ENCODE data around the gene FSD1.

Gene FSD1

GRCh38 chr19:4297901-4298809 is 6.2 kb upstream of the FSD1 start:
- Histone ChIP-seq H3K36me3 (ENCODE audit: insufficient read depth, low read length) (no peaks in the 10 kb centered on the region), H3K27ac (ENCODE audit: low read length) (no peak overlapping the region), H4K20me1 (ENCODE audit: insufficient read depth, low read length) (0 out of 2 replicates have a peak, but pooled peaks cover 6% of the 10 kb centered on the region), H3K4me1 (ENCODE audit: insufficient read depth, low read length) (peaks cover 29% of the 10 kb centered on the region), H3K27me3 (ENCODE audit: insufficient read depth, low read length, poor library complexity) (no peaks in the 10 kb centered on the region), H3K79me2 (ENCODE audit: insufficient read depth, low read length) (no peaks in the 10 kb centered on the region), H3K4me2 (ENCODE audit: insufficient read depth, low read length) (no peak overlapping the region), H3K9me3 (ENCODE audit: insufficient read depth, low read length, severe bottlenecking) (no peaks in the 10 kb centered on the region), H3K4me3 (ENCODE audit: low read depth in 1 of 2, low read length in 2 of 2) (no peak overlapping the region), H3K9ac (ENCODE audit: low read depth, low read length) (no peak overlapping the region), H2AFZ (ENCODE audit: low read depth, low read length) (no peak overlapping the region)
- no peak for ATAC-seq (ENCODE audit: insufficient read depth, low read depth)
- no peak for DNase-seq
- TF ChIP-seq CTCF (IDR thresholded peaks at IDR 0.05; ENCODE audit: borderline replicate concordance, extremely low read depth, low read length, poor library complexity, severe bottlenecking): no peak
- no peak for TF ChIP-seq EZH2 (IDR thresholded peaks at IDR 0.05; ENCODE audit: borderline replicate concordance, low read depth, low read length, severe bottlenecking)

DNA sequence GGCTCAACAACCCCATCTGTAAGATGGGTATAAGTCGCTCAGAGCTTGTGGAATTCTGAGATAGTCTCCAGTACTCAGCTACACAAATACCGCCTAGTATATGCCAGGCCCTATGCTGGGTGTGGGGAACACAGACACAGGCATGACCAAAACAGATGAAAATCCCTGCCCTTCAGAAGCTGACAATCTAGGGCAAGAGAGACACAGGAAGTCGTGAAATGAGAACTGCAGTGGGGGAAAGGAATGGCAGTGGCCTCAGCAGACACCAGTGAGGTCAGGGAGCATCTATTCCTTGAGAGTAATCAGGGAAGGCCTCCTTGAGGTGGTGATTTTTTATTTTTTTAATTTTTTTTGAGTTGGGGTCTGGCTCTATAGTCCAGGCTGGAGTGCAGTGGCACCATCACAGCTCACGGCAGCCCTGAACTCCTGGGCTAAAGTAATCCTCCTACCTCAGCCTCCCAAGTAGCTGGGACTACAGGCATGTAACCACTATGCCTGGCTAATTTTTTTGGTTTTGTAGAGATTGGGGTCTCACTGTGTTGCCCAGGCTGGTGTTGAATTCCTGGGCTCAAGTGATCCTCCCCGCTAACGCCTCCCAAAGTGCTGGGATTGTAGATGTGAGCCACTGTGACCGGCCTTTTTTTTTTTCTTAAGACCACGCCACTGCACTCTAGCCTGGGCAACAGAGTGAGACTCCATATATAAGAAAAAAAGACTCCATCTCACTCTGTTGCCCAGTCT is 5.4 kb upstream of the FSD1 start:
- TF ChIP-seq EZH2 (IDR thresholded peaks at IDR 0.05; ENCODE audit: borderline replicate concordance, low read depth, low read length, severe bottlenecking) (no peak), CTCF (IDR thresholded peaks at IDR 0.05; ENCODE audit: borderline replicate concordance, extremely low read depth, low read length, poor library complexity, severe bottlenecking) (no peak)
- H3K9me3 ChIP-seq (ENCODE audit: insufficient read depth, low read length, severe bottlenecking): no peaks in the 10 kb centered on the region
- H3K4me1 ChIP-seq (ENCODE audit: insufficient read depth, low read length): peaks cover 32% of the 10 kb centered on the region
- H2AFZ ChIP-seq (ENCODE audit: low read depth, low read length): no peak overlapping the region
- H3K79me2 ChIP-seq (ENCODE audit: insufficient read depth, low read length): no peaks in the 10 kb centered on the region
- 0 out of 2 replicates have a peak, but pooled peaks cover 6% of the 10 kb centered on the region for H4K20me1 ChIP-seq (ENCODE audit: insufficient read depth, low read length)
- H3K27ac ChIP-seq (ENCODE audit: low read length): no peak overlapping the region
- ATAC-seq (ENCODE audit: insufficient read depth, low read depth) (no peak), DNase-seq (no peak)
- no peak overlapping the region for H3K4me2 ChIP-seq (ENCODE audit: insufficient read depth, low read length)
- H3K36me3 ChIP-seq (ENCODE audit: insufficient read depth, low read length): no peaks in the 10 kb centered on the region
- H3K9ac ChIP-seq (ENCODE audit: low read depth, low read length): no peak overlapping the region
- no peaks in the 10 kb centered on the region for H3K27me3 ChIP-seq (ENCODE audit: insufficient read depth, low read length, poor library complexity)
- H3K4me3 ChIP-seq (ENCODE audit: low read depth in 1 of 2, low read length in 2 of 2): no peak overlapping the region

GRCh38 chr19:4300589-4300988 is 3.8 kb upstream of the FSD1 start:
- Histone ChIP-seq H3K9me3 (ENCODE audit: insufficient read depth, low read length, severe bottlenecking) (no peaks in the 10 kb centered on the region), H2AFZ (ENCODE audit: low read depth, low read length) (no peak overlapping the region), H3K36me3 (ENCODE audit: insufficient read depth, low read length) (no peaks in the 10 kb centered on the region), H3K4me3 (ENCODE audit: low read depth in 1 of 2, low read length in 2 of 2) (no peak overlapping the region), H3K9ac (ENCODE audit: low read depth, low read length) (no peak overlapping the region), H3K27ac (ENCODE audit: low read length) (no peak overlapping the region), H4K20me1 (ENCODE audit: insufficient read depth, low read length) (0 out of 2 replicates have a peak, but pooled peaks cover 6% of the 10 kb centered on the region), H3K4me2 (ENCODE audit: insufficient read depth, low read length) (no peak overlapping the region), H3K27me3 (ENCODE audit: insufficient read depth, low read length, poor library complexity) (no peaks in the 10 kb centered on the region), H3K79me2 (ENCODE audit: insufficient read depth, low read length) (no peaks in the 10 kb centered on the region), H3K4me1 (ENCODE audit: insufficient read depth, low read length) (peaks cover 37% of the 10 kb centered on the region)
- ATAC-seq (ENCODE audit: insufficient read depth, low read depth) (no peak), DNase-seq (no peak)
- TF ChIP-seq CTCF (IDR thresholded peaks at IDR 0.05; ENCODE audit: borderline replicate concordance, extremely low read depth, low read length, poor library complexity, severe bottlenecking): no peak
- no peak for TF ChIP-seq EZH2 (IDR thresholded peaks at IDR 0.05; ENCODE audit: borderline replicate concordance, low read depth, low read length, severe bottlenecking)
